HG02981 (cell line): ENCODE data around the gene GBX2.

ENCODE experiments used
- ATAC-seq: cut with Tn5 transposase; IDR thresholded peaks from one replicate; pipeline ENCODE4 v1.9.1; 2021; ENCODE audit warnings: mild to moderate bottlenecking, moderate library complexity; ENCODE audit not compliant: unreplicated experiment

The GBX2 gene

GRCh38 chr2:236169741-236170589 is 1.8 kb upstream of the GBX2 start:
- ATAC-seq = no peak

GRCh38 chr2:236169151-236169721 is 1.1 kb upstream of the GBX2 start:
- no peak for ATAC-seq

GRCh38 chr2:236167297-236168109 is 683 bp downstream of the GBX2 start:
- no peak for ATAC-seq

- ATAC-seq = no peak
These were observed 1.3 kb downstream of the GBX2 start for GRCh38 chr2:236166796-236167296.

- no peak for ATAC-seq
These were observed 2.1 kb downstream of the GBX2 start for GRCh38 chr2:236165842-236166795.

GRCh38 chr2:236164925-236165841 is 3.0 kb downstream of the GBX2 start:
- no peak for ATAC-seq

GRCh38 chr2:236164201-236164924 is 3.8 kb downstream of the GBX2 start:
- ATAC-seq = no peak

- ATAC-seq = no peak
These were observed 4.5 kb downstream of the GBX2 start for GRCh38 chr2:236163471-236164200.

GRCh38 chr2:236162882-236163470 is 5.2 kb downstream of the GBX2 start:
- no peak for ATAC-seq

GRCh38 chr2:236162031-236162845 is 5.9 kb downstream of the GBX2 start:
- ATAC-seq = no peak

- ATAC-seq = no peak
These were observed 6.7 kb downstream of the GBX2 start for GRCh38 chr2:236161531-236161930.

- ATAC-seq = no peak
These were observed 7.1 kb downstream of the GBX2 start for GRCh38 chr2:236161082-236161462.

GRCh38 chr2:236160366-236161081 is 7.7 kb downstream of the GBX2 start:
- no peak for ATAC-seq

GRCh38 chr2:236159778-236160170 is 8.4 kb downstream of the GBX2 start:
- ATAC-seq = no peak

GRCh38 chr2:236158969-236159777 is 9.0 kb downstream of the GBX2 start:
- no peak for ATAC-seq
